HL-60 (cell line): ENCODE results near the gene HTR4.

ENCODE experiments used
- GABPA ChIP-seq: IDR thresholded peaks from 2 replicates; pipeline ENCODE4 v1.6.1; 2012; ENCODE audit warnings: low read depth
- POLR2AphosphoS5 ChIP-seq: IDR thresholded peaks from 2 replicates; pipeline ENCODE4 v1.6.1; 2012; ENCODE audit warnings: low read depth
- SPI1 ChIP-seq: IDR thresholded peaks from 2 replicates; pipeline ENCODE4 v1.6.1; 2012; ENCODE audit warnings: low read depth, mild to moderate bottlenecking, borderline replicate concordance
- TF ChIP-seq, protein P1 (sequence below): IDR thresholded peaks from one replicate; pipeline ENCODE4 v1.5.1; 2011; ENCODE audit warnings: low read length, control low read depth, inconsistent platforms; ENCODE audit not compliant: insufficient read depth
- TF ChIP-seq, protein P2 (sequence below): IDR thresholded peaks from 2 replicates; pipeline ENCODE4 v1.6.1; 2012; ENCODE audit warnings: low read depth; ENCODE audit not compliant: insufficient replicate concordance

DNA sequence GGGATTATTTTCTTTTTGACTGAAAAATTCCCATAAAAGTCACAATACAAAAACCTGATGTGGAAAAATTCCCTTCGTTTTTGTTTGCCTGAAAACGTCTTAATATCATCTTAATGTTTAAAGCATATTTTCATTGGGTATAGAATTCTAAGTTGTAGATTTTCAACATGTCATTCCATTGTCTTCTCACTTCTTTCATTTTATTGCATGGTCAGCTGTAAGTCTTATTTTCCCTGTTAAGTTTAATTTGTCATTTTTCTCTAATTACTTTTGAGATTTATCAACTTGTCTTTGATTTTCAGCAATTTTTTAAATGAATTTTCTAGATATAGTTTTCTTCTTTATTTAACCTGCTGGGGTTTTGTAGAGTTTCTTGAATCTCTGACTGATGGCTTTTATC lies 138.9 kb downstream of the HTR4 start:
- TF ChIP-seq, protein P1, sequence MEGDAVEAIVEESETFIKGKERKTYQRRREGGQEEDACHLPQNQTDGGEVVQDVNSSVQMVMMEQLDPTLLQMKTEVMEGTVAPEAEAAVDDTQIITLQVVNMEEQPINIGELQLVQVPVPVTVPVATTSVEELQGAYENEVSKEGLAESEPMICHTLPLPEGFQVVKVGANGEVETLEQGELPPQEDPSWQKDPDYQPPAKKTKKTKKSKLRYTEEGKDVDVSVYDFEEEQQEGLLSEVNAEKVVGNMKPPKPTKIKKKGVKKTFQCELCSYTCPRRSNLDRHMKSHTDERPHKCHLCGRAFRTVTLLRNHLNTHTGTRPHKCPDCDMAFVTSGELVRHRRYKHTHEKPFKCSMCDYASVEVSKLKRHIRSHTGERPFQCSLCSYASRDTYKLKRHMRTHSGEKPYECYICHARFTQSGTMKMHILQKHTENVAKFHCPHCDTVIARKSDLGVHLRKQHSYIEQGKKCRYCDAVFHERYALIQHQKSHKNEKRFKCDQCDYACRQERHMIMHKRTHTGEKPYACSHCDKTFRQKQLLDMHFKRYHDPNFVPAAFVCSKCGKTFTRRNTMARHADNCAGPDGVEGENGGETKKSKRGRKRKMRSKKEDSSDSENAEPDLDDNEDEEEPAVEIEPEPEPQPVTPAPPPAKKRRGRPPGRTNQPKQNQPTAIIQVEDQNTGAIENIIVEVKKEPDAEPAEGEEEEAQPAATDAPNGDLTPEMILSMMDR: no peak
- no peak for TF ChIP-seq POLR2AphosphoS5
- no peak for TF ChIP-seq GABPA
- TF ChIP-seq, protein P2, sequence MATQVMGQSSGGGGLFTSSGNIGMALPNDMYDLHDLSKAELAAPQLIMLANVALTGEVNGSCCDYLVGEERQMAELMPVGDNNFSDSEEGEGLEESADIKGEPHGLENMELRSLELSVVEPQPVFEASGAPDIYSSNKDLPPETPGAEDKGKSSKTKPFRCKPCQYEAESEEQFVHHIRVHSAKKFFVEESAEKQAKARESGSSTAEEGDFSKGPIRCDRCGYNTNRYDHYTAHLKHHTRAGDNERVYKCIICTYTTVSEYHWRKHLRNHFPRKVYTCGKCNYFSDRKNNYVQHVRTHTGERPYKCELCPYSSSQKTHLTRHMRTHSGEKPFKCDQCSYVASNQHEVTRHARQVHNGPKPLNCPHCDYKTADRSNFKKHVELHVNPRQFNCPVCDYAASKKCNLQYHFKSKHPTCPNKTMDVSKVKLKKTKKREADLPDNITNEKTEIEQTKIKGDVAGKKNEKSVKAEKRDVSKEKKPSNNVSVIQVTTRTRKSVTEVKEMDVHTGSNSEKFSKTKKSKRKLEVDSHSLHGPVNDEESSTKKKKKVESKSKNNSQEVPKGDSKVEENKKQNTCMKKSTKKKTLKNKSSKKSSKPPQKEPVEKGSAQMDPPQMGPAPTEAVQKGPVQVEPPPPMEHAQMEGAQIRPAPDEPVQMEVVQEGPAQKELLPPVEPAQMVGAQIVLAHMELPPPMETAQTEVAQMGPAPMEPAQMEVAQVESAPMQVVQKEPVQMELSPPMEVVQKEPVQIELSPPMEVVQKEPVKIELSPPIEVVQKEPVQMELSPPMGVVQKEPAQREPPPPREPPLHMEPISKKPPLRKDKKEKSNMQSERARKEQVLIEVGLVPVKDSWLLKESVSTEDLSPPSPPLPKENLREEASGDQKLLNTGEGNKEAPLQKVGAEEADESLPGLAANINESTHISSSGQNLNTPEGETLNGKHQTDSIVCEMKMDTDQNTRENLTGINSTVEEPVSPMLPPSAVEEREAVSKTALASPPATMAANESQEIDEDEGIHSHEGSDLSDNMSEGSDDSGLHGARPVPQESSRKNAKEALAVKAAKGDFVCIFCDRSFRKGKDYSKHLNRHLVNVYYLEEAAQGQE: no peak
- no peak for TF ChIP-seq SPI1
